ENCODE data around the gene MRPL39. TPM values are rescaled to one million over a fixed set of nuclear protein-coding genes. Genes with fewer than 3 reads are reported as not detected.

Gene MRPL39
- total and polyA plus RNA-seq, 11 donors, result 37.6 to 93.6 (median 50.3) TPM

DNA sequence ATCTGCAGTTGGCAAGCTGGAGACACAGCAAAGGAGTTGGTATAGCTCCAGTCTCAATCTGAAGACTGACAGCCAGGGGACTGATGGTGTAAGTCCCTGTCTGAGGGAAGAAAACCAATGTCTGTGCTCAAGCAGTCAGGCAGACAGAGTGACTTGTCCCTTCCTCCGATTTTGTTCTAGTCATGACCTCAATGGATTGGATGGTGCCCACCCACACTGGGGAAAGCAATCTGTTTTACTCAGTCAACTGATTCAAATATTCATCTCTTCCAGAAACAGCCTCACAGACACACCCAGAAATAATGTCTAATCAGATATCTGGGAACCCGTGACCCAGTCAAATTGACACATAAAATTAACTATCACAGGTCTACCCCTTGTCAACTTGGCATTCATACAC lies 11.9 kb upstream of the MRPL39 start:
- no peak for TF ChIP-seq POLR2A (IDR thresholded peaks at IDR 0.05)
- TF ChIP-seq, protein P1, sequence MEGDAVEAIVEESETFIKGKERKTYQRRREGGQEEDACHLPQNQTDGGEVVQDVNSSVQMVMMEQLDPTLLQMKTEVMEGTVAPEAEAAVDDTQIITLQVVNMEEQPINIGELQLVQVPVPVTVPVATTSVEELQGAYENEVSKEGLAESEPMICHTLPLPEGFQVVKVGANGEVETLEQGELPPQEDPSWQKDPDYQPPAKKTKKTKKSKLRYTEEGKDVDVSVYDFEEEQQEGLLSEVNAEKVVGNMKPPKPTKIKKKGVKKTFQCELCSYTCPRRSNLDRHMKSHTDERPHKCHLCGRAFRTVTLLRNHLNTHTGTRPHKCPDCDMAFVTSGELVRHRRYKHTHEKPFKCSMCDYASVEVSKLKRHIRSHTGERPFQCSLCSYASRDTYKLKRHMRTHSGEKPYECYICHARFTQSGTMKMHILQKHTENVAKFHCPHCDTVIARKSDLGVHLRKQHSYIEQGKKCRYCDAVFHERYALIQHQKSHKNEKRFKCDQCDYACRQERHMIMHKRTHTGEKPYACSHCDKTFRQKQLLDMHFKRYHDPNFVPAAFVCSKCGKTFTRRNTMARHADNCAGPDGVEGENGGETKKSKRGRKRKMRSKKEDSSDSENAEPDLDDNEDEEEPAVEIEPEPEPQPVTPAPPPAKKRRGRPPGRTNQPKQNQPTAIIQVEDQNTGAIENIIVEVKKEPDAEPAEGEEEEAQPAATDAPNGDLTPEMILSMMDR (IDR thresholded peaks at IDR 0.05), result no peak
- H3K36me3 ChIP-seq, result no peaks in the 10 kb centered on the region
- DNase-seq (no peak), ATAC-seq (no peak)
- no peaks in the 10 kb centered on the region for H3K27me3 ChIP-seq
- no peak overlapping the region for H3K27ac ChIP-seq
- H3K4me1 ChIP-seq, result peaks cover 0 to 6% (median 0%) of the 10 kb centered on the region in 12 donors
- 62 to 77% (median 73%) methylated on average over 2 of the region's 2 CpGs for WGBS, 4 donors
- H3K9me3 ChIP-seq, result no peaks in the 10 kb centered on the region
- intact Hi-C loops (cut with DNase I), result no loop called here
- no peak overlapping the region for H3K4me3 ChIP-seq

DNA sequence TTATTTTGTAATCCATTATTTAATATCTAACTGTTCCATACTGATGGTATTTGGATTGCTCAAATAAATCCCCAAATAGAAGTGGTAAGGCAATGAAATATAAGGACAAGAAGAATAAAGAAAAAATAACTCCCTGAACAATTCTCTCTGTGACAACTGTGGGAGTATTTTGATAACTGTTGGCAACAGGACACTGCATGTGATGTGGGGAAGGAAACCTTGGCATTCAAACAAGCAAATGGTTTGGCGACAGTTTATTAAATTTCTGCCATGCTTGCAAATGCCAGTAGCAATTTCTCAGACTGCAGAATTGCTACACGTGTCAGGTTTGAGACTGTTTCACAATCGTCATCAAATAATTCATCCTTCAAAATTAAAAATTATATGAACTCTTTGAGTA lies 8.6 kb upstream of the MRPL39 start:
- peak in 2 of 4 donors; percentile 66 to 75 for ATAC-seq

DNA sequence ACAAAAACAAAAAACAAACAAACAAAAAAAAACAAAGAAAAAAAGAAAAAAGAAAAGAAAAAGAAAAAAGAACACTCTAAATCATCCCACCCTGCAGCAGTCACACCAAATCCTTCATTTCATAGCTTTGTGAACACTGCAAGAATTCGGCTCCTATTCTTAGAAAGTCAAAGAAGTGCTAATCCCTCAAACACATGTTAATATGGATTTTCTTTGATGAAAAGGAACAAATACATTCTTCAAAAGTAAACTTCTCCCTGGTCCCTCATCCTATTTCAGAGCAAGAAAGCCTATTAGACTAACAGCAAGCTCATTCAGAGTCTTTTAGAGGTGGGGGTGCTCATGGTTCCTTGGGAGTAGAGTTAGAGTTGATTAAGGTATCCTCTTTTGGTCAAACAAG lies 7.2 kb upstream of the MRPL39 start:
- H3K4me1 ChIP-seq, result peaks cover 0 to 6% (median 0%) of the 10 kb centered on the region in 12 donors
- TF ChIP-seq, protein P1 (IDR thresholded peaks at IDR 0.05), result no peak
- no peak for TF ChIP-seq POLR2A (IDR thresholded peaks at IDR 0.05)
- H3K27me3 ChIP-seq, result no peaks in the 10 kb centered on the region
- ATAC-seq, result no peak
- H3K36me3 ChIP-seq, result no peaks in the 10 kb centered on the region
- no peak overlapping the region for H3K4me3 ChIP-seq
- intact Hi-C loops (cut with DNase I), result no loop called here
- no peak overlapping the region for H3K27ac ChIP-seq
- WGBS, 4 donors, result 95 to 100% (median 96%) methylated on average over 1 of the region's 1 CpG
- no peaks in the 10 kb centered on the region for H3K9me3 ChIP-seq
- DNase-seq, result no peak

More for the DNA sequence above, 8.6 kb upstream of the MRPL39 start:
- H3K9me3 ChIP-seq, result no peaks in the 10 kb centered on the region
- no peak for TF ChIP-seq POLR2A (IDR thresholded peaks at IDR 0.05)
- TF ChIP-seq, protein P1 (IDR thresholded peaks at IDR 0.05), result no peak
- no peak overlapping the region for H3K4me3 ChIP-seq
- intact Hi-C loops (cut with DNase I), result loop anchor here in 1 of 10 donors (1.0 kb wide), 1 partner anchor 26 kb away; no protein-coding TSS in a partner anchor
- peaks cover 0 to 6% (median 0%) of the 10 kb centered on the region in 12 donors for H3K4me1 ChIP-seq
- H3K36me3 ChIP-seq, result no peaks in the 10 kb centered on the region
- H3K27ac ChIP-seq, result peak overlapping the region in 6 of 12 donors; percentile 1 to 51 (median 28)
- no peak for DNase-seq
- WGBS, 4 donors, result 43 to 67% (median 48%) methylated on average over 3 of the region's 3 CpGs
- no peaks in the 10 kb centered on the region for H3K27me3 ChIP-seq

DNA sequence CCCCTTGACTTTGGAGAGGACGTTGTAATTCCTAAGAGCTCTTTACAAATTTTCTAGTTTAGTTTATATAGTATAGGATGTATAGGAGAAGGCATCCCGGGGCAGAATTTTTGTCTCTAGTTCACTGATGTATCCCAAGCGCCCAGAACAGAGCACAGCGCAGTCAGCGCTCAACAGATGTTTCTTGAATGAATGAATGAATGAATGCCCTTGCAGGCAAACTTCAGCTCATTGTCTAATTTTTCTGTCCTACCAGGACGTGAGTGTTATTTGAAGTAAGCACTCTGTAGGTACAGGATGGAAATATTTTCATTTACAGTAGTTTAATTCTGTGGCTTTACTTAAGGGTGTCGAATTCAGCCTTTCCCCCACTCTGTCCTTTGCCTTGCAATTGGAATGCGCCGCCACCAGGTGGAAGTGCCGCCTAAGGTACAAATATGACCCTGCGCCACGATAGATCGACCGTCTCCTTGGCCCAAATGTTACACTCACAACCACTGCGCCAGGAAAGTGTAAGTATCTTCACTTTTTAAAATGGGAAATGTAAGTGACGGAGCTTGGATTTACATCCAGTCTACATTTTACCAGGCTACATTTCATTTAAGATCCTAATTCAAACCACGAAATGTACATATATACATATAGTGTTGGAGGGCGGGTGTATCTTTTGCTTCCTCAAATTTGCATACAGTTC lies 910 bp upstream of the MRPL39 start:
- ATAC-seq, result peak; percentile 91 to 95 (median 94)
- WGBS, 4 donors, result 4 to 9% (median 8%) methylated on average over 18 of the region's 18 CpGs
- H3K4me1 ChIP-seq, result peaks cover 0 to 32% (median 20%) of the 10 kb centered on the region in 12 donors
- H3K27me3 ChIP-seq, result no peaks in the 10 kb centered on the region
- no peaks in the 10 kb centered on the region for H3K9me3 ChIP-seq
- peaks cover 0 to 28% (median 23%) of the 10 kb centered on the region in 9 donors for H3K36me3 ChIP-seq
- peak; percentile 81 to 89 (median 83) for DNase-seq
- TF ChIP-seq, protein P1 (IDR thresholded peaks at IDR 0.05), result peak; percentile 87 to 97 (median 94)
- TF ChIP-seq POLR2A (IDR thresholded peaks at IDR 0.05), result no peak
- H3K4me3 ChIP-seq, result peak overlapping the region; percentile 60 to 92 (median 80)
- peak overlapping the region in 9 of 12 donors; percentile 14 to 91 (median 82) for H3K27ac ChIP-seq
- intact Hi-C loops (cut with DNase I), result loop anchor here (1.0 to 10.0 kb wide), 14 partner anchors 31 to 1107 kb away; partner anchors contain the start of genes JAM2 (in 6 of the 10), ATP5PF (in 3 of the 10) and GABPA (in 3 of the 10)
